Pancreas (tissue), 10 donors: Measurements from ENCODE around the gene UMOD. TPM values are rescaled to one million over a fixed set of nuclear protein-coding genes. Genes with fewer than 3 reads are reported as not detected.
A peak's percentile ranks its signal among the peaks of the same experiment; 100 is the strongest.

Experiments used
- ATAC-seq, 4 donors: fragments of 200-7000 bp; cut with Tn5 transposase; one replicate each; pipeline versions ENCODE4 v1.8.0 to v1.9.1; 2020; ENCODE audit warnings: mild to moderate bottlenecking in 4 of 4, moderate library complexity in 4 of 4
- DNase-seq, 6 donors: peaks; one replicate each; pipeline ENCODE4 v3.0.0-alpha.2; 2020
- FAIRE-seq: peaks from 2 replicates; lab custom pipeline; 2012; peaks lifted over from hg19 to GRCh38; lab: Jason Lieb, UNC
- H3K27ac ChIP-seq, 4 donors: fragments of 200-600 bp; sonication (generic); 1 replicate in 3 of 4; 2 replicates in 1 of 4; pipeline versions ENCODE4 v1.5.0 to v1.8.0; 2020
- H3K27me3 ChIP-seq, 4 donors: fragments of 200-600 bp; one replicate each; pipeline ENCODE4 v1.8.0; 2021
- H3K36me3 ChIP-seq, 3 donors: fragments of 200-600 bp; sonication (generic) in 1 of 3; one replicate each; pipeline versions ENCODE4 v1.5.0 to v1.8.0; 2020 to 2021
- H3K4me1 ChIP-seq, 3 donors: fragments of 200-600 bp; one replicate each; pipeline ENCODE4 v1.8.0; 2021
- H3K4me3 ChIP-seq, 4 donors: fragments of 200-600 bp; sonication (generic) in 2 of 4; one replicate each; pipeline versions ENCODE4 v1.5.0 to v1.8.0; 2020 to 2021
- H3K9me3 ChIP-seq, 4 donors: fragments of 200-600 bp; one replicate each; pipeline ENCODE4 v1.8.0; 2021
- WGBS, 2 donors: extraction: QIAGEN DNeasy Blood & Tissue Kit; methylation state at CpG; one replicate each; pipeline ENCODE4 v1.1.7; 2013; 5-methylcytosine and 5-hydroxymethylcytosine counted together
- intact Hi-C, 3 donors: fragments of 100-400 bp; cut with DNase I; formaldehyde crosslinking; loops; one replicate each; pipeline versions ENCODE4 v1.11.1 to v1.14.2; 2022
- polyA plus RNA-seq, 2 donors: library from polyadenylated mRNA; stranded (reverse); fragments of 200-250 nt; gene quantifications; one replicate each; pipeline ENCODE4 v1.2.3, GENCODE V29; 2013
- total RNA-seq, 6 donors: library from RNA; stranded (reverse); fragmentation: NEBNext Ultra II Directional in 4 of 6; extraction: Animal tissue kit (Norgen Biotek cat#: 25700) in 4 of 6; gene quantifications; one replicate each; pipeline versions ENCODE4 v1.2.1 to v1.2.4, GENCODE V29; 2021 to 2023
- TF ChIP-seq, protein P1 (sequence below), 4 donors: fragments of 200-600 bp; sonication (generic) in 3 of 4; IDR thresholded peaks; one replicate each; pipeline versions ENCODE4 v1.5.0 to v1.8.0; 2021; ENCODE audit warnings: antibody characterized with exemption in 4 of 4
- donor health status: healthy with polysubstance abuse.
- donor health status: DM: no; HTN: no; CAD: no; lungs with moderate emphysema.
- donor health status: DM: no; HTN: no; CAD: no.
- donor health status: control.
- donor health status: control.
- donor health status: Bipolar disorder and iron deficiency.
- donor health status: DM: yes; HTN: yes; CAD: no.
- donor health status: DM: no; HTN: no; CAD: no.
- donor health status: DM: no; HTN: no; CAD: no.
- donor health status: DM: yes; HTN: yes; CAD: no.

The UMOD gene
- total and polyA plus RNA-seq, 8 donors = 1.3 to 9.6 (median 3.4) TPM

GRCh38 chr16:20333120-20333519 is 19.4 kb downstream of the UMOD start:
- FAIRE-seq (no peak), ATAC-seq (peak; percentile 26 to 46 (median 28)), DNase-seq (peak in 4 of 6 donors; percentile 56 to 69 (median 59))

GRCh38 chr16:20332411-20332810 is 20.1 kb downstream of the UMOD start:
- intact Hi-C loops = no loop called here
- WGBS, 2 donors = 36 to 43% methylated on average over 8 of the region's 8 CpGs
- Histone ChIP-seq H3K4me1 (peaks cover 13 to 49% (median 39%) of the 10 kb centered on the region in 3 donors), H3K27ac (peak overlapping the region; percentile 74 to 86 (median 78)), H3K36me3 (no peaks in the 10 kb centered on the region), H3K4me3 (no peak overlapping the region), H3K9me3 (no peaks in the 10 kb centered on the region), H3K27me3 (no peaks in the 10 kb centered on the region)
- TF ChIP-seq, protein P1, sequence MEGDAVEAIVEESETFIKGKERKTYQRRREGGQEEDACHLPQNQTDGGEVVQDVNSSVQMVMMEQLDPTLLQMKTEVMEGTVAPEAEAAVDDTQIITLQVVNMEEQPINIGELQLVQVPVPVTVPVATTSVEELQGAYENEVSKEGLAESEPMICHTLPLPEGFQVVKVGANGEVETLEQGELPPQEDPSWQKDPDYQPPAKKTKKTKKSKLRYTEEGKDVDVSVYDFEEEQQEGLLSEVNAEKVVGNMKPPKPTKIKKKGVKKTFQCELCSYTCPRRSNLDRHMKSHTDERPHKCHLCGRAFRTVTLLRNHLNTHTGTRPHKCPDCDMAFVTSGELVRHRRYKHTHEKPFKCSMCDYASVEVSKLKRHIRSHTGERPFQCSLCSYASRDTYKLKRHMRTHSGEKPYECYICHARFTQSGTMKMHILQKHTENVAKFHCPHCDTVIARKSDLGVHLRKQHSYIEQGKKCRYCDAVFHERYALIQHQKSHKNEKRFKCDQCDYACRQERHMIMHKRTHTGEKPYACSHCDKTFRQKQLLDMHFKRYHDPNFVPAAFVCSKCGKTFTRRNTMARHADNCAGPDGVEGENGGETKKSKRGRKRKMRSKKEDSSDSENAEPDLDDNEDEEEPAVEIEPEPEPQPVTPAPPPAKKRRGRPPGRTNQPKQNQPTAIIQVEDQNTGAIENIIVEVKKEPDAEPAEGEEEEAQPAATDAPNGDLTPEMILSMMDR (IDR thresholded peaks at IDR 0.05) = no peak
- ATAC-seq (peak; percentile 3 to 30 (median 14)), DNase-seq (peak in 4 of 6 donors; percentile 64 to 83 (median 69)), FAIRE-seq (no peak)

More at GRCh38 chr16:20333120-20333519, 19.4 kb downstream of the UMOD start:
- no peaks in the 10 kb centered on the region for H3K36me3 ChIP-seq
- H3K4me3 ChIP-seq = no peak overlapping the region
- peak overlapping the region; percentile 74 to 86 (median 78) for H3K27ac ChIP-seq
- H3K27me3 ChIP-seq = no peaks in the 10 kb centered on the region
- H3K4me1 ChIP-seq = peaks cover 11 to 49% (median 37%) of the 10 kb centered on the region in 3 donors
- TF ChIP-seq, protein P1 (IDR thresholded peaks at IDR 0.05) = no peak
- intact Hi-C loops = no loop called here
- WGBS, 2 donors = 31 to 45% methylated on average over 5 of the region's 5 CpGs
- H3K9me3 ChIP-seq = no peaks in the 10 kb centered on the region

- Histone ChIP-seq H3K27me3 (no peaks in the 10 kb centered on the region), H3K4me3 (no peak overlapping the region), H3K27ac (peak overlapping the region; percentile 74 to 86 (median 78)), H3K4me1 (peaks cover 13 to 43% (median 39%) of the 10 kb centered on the region in 3 donors), H3K9me3 (no peaks in the 10 kb centered on the region), H3K36me3 (peaks cover 0 to 6% (median 0%) of the 10 kb centered on the region in 3 donors)
- TF ChIP-seq, protein P1 (IDR thresholded peaks at IDR 0.05) = no peak
- DNase-seq (peak in 4 of 6 donors; percentile 68 to 74 (median 72)), FAIRE-seq (no peak), ATAC-seq (peak; percentile 31 to 52 (median 40))
- 17 to 31% methylated on average over 5 of the region's 5 CpGs for WGBS, 2 donors
- intact Hi-C loops = no loop called here
These were observed 20.9 kb downstream of the UMOD start for GRCh38 chr16:20331635-20332034.

DNA sequence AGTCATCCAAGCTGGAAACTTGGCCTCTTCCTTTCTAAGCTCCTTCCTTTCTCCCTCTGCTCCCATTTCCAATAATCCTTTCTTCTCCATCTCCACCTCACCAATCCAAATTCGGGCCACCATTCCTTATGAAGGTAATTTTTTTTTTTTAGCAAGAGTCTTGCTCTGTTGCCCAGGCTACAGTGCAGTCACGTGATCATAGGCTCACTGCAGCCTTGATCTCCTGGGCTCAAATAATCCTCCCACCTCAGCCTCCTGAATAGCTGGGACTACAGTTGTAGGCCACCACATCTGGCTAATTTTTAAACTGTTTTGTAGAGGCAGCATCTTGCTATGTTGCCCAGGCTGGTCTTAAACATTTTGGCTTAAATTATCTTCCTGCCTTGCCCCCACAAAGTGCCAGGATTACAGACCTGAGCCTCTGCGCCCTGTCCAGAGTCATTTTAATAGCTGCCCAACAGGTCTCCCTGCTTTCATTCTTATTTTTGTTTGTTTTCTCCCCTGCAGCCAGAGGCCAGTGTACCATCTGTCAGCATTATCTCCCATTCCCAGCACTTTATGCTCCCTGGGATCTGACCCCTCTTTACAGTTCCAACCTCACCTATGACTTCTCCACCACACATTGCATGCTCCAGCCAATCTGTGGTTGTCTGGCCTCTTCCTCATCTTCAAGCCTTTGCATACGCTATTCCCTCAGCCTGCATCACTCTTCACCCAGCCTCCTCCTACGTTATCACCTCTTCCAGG is 22.9 kb downstream of the UMOD start:
- peaks cover 13 to 42% (median 39%) of the 10 kb centered on the region in 3 donors for H3K4me1 ChIP-seq
- FAIRE-seq = no peak
- H3K9me3 ChIP-seq = no peaks in the 10 kb centered on the region
- intact Hi-C loops = no loop called here
- H3K27me3 ChIP-seq = no peaks in the 10 kb centered on the region
- WGBS, 2 donors = 43 to 50% methylated on average over 5 of the region's 5 CpGs
- DNase-seq = peak in 3 of 6 donors; percentile 42 to 59 (median 43)
- H3K4me3 ChIP-seq = no peak overlapping the region
- TF ChIP-seq, protein P1 (IDR thresholded peaks at IDR 0.05) = no peak
- peaks cover 0 to 27% (median 10%) of the 10 kb centered on the region in 3 donors for H3K36me3 ChIP-seq
- H3K27ac ChIP-seq = peak overlapping the region; percentile 49 to 88 (median 83)
- ATAC-seq = peak in 3 of 4 donors; percentile 1 to 6 (median 4)
